Pulmonary artery endothelial cell (primary cell): ENCODE data around the gene ARID1B. TPM values are rescaled to one million over a fixed set of nuclear protein-coding genes. Genes with fewer than 3 reads are reported as not detected.
A peak's percentile ranks its signal among the peaks of the same experiment; 100 is the strongest.

ENCODE experiments used
- DNase-seq: peaks from one replicate; pipeline ENCODE4 v3.0.0-alpha.2; 2011; ENCODE audit warnings: low read depth, low spot score
- total RNA-seq: library from RNA; depleted of rRNA; stranded (reverse); fragments of >200 nt; gene quantifications from 2 replicates; pipeline ENCODE4 v1.2.3, GENCODE V29; 2014

The ARID1B gene
- total RNA-seq, 1 donor from 2014 or later: 26.4 TPM

GRCh38 chr6:156773935-156774852 lies 3.0 kb upstream of the ARID1B start:
- no peak for DNase-seq

- DNase-seq: no peak
Observed at GRCh38 chr6:156774863-156775405, 2.2 kb upstream of the ARID1B start.

- DNase-seq: no peak
Observed at GRCh38 chr6:156775717-156776116, 1.5 kb upstream of the ARID1B start.

GRCh38 chr6:156776470-156776839 lies 723 bp upstream of the ARID1B start:
- no peak for DNase-seq

- DNase-seq: no peak
Observed at GRCh38 chr6:156777577-156778453, 637 bp downstream of the ARID1B start.

- DNase-seq: no peak
Observed at GRCh38 chr6:156778454-156779205, 1.5 kb downstream of the ARID1B start.

GRCh38 chr6:156779206-156780094 lies 2.3 kb downstream of the ARID1B start:
- DNase-seq: no peak

- DNase-seq: peak; percentile 58
Observed at GRCh38 chr6:156780102-156780641, 3.0 kb downstream of the ARID1B start.

- DNase-seq: no peak
Observed at GRCh38 chr6:156780962-156781853, 4.0 kb downstream of the ARID1B start.

- no peak for DNase-seq
Observed at GRCh38 chr6:156781861-156782631, 4.9 kb downstream of the ARID1B start.

GRCh38 chr6:156782691-156783320 lies 5.6 kb downstream of the ARID1B start:
- no peak for DNase-seq

GRCh38 chr6:156783958-156784357 lies 6.8 kb downstream of the ARID1B start:
- no peak for DNase-seq

- no peak for DNase-seq
Observed at GRCh38 chr6:156786652-156787051, 9.5 kb downstream of the ARID1B start.

- no peak for DNase-seq
Observed at GRCh38 chr6:156787569-156788492, 10.7 kb downstream of the ARID1B start.

- no peak for DNase-seq
Observed at GRCh38 chr6:156789081-156789943, 12.1 kb downstream of the ARID1B start.
